Trophoblast cell (in vitro differentiated cells and primary cell): ENCODE data around the gene SERPINE3.

ENCODE experiments used
- DNase-seq, 2 donors: peaks; one replicate each; pipeline ENCODE4 v3.0.0-alpha.2; 2016
- H2AFZ ChIP-seq: 2 replicates; pipeline ENCODE4 v1.6.1; 2013; ENCODE audit warnings: low read length, moderate library complexity, mild to moderate bottlenecking; ENCODE audit not compliant: insufficient read depth, poor library complexity
- H2AK5ac ChIP-seq: 2 replicates; pipeline ENCODE4 v1.6.1; 2013; ENCODE audit warnings: mild to moderate bottlenecking, low read length
- H2BK120ac ChIP-seq: 2 replicates; pipeline ENCODE4 v1.6.1; 2013; ENCODE audit warnings: low read length, mild to moderate bottlenecking, moderate library complexity; ENCODE audit not compliant: insufficient read depth, poor library complexity
- H2BK12ac ChIP-seq: 2 replicates; pipeline ENCODE4 v1.6.1; 2013; ENCODE audit warnings: mild to moderate bottlenecking, low read length, moderate library complexity
- H2BK5ac ChIP-seq: 2 replicates; pipeline ENCODE4 v1.6.1; 2013; ENCODE audit warnings: low read length, low read depth, moderate library complexity, mild to moderate bottlenecking; ENCODE audit not compliant: poor library complexity
- H3K14ac ChIP-seq: 2 replicates; pipeline ENCODE4 v1.6.1; 2013; ENCODE audit warnings: mild to moderate bottlenecking, low read length
- H3K18ac ChIP-seq: 2 replicates; pipeline ENCODE4 v1.6.1; 2013; ENCODE audit warnings: mild to moderate bottlenecking, low read length
- H3K23ac ChIP-seq: 2 replicates; pipeline ENCODE4 v1.6.1; 2013; ENCODE audit warnings: low read length
- H3K27ac ChIP-seq: 2 replicates; pipeline ENCODE4 v1.5.1; 2013; ENCODE audit warnings: low read depth, mild to moderate bottlenecking, inconsistent platforms, low read length, moderate library complexity
- H3K27me3 ChIP-seq: 2 replicates; pipeline ENCODE4 v1.6.1; 2013; ENCODE audit warnings: inconsistent platforms, mild to moderate bottlenecking, low read length, moderate library complexity; ENCODE audit not compliant: insufficient read depth
- H3K36me3 ChIP-seq, 2 experiments: 1 replicate in 1 of 2; 2 replicates in 1 of 2; pipeline ENCODE4 v1.6.1; 2013; ENCODE audit warnings: low read length in 2 of 2, mild to moderate bottlenecking in 2 of 2, moderate library complexity in 1 of 2; ENCODE audit not compliant: insufficient read depth in 2 of 2, control insufficient read depth in 1 of 2
- H3K4ac ChIP-seq: 2 replicates; pipeline ENCODE4 v1.6.1; 2013; ENCODE audit warnings: low read depth, mild to moderate bottlenecking, low read length, moderate library complexity
- H3K4me1 ChIP-seq, 2 experiments: 1 replicate in 1 of 2; 2 replicates in 1 of 2; pipeline ENCODE4 v1.6.1; 2013; ENCODE audit warnings: low read length in 2 of 2, mild to moderate bottlenecking in 2 of 2, moderate library complexity in 1 of 2; ENCODE audit not compliant: insufficient read depth in 2 of 2, control insufficient read depth in 1 of 2
- H3K4me2 ChIP-seq: 2 replicates; pipeline ENCODE4 v1.6.1; 2013; ENCODE audit warnings: inconsistent platforms, mild to moderate bottlenecking, low read length, moderate library complexity
- H3K4me3 ChIP-seq: 2 replicates; pipeline ENCODE4 v1.5.1; 2013; ENCODE audit warnings: mild to moderate bottlenecking, low read depth, low read length, inconsistent platforms
- H3K79me1 ChIP-seq: one replicate; pipeline ENCODE4 v1.6.1; 2013; ENCODE audit warnings: low read length
- H3K79me2 ChIP-seq: 2 replicates; pipeline ENCODE4 v1.6.1; 2013; ENCODE audit warnings: low read length, mild to moderate bottlenecking; ENCODE audit not compliant: control insufficient read depth, insufficient read depth, poor library complexity
- H3K9ac ChIP-seq: 2 replicates; pipeline ENCODE4 v1.6.1; 2013; ENCODE audit warnings: mild to moderate bottlenecking, low read length
- H3K9me3 ChIP-seq: 2 replicates; pipeline ENCODE4 v1.6.1; 2013; ENCODE audit warnings: low read depth, mild to moderate bottlenecking, control low read depth, inconsistent platforms, low read length; ENCODE audit not compliant: insufficient read depth
- H4K12ac ChIP-seq: 2 replicates; pipeline ENCODE4 v1.6.1; 2013; ENCODE audit warnings: low read depth, mild to moderate bottlenecking, low read length, moderate library complexity
- H4K8ac ChIP-seq: 2 replicates; pipeline ENCODE4 v1.6.1; 2013; ENCODE audit warnings: low read depth, mild to moderate bottlenecking, low read length, moderate library complexity
- H4K91ac ChIP-seq: one replicate; pipeline ENCODE4 v1.6.1; 2013; ENCODE audit warnings: low read depth, mild to moderate bottlenecking, low read length, moderate library complexity
- WGBS: extraction: QIAGEN DNeasy Blood & Tissue Kit; methylation state at CpG from one replicate; pipeline ENCODE4 v1.1.7; 2013; ENCODE audit warnings: missing lambda C conversion rate; ENCODE audit not compliant: insufficient read length, insufficient coverage; ENCODE audit errors: extremely low coverage; 5-methylcytosine and 5-hydroxymethylcytosine counted together

The SERPINE3 gene

GRCh38 chr13:51333826-51334225, 5.7 kb upstream of the SERPINE3 start:
- H4K91ac ChIP-seq, result no peak overlapping the region
- no peak overlapping the region for H4K8ac ChIP-seq
- no peak overlapping the region for H2BK120ac ChIP-seq
- H3K79me2 ChIP-seq, result no peaks in the 10 kb centered on the region
- H3K4ac ChIP-seq, result no peak overlapping the region
- no peaks in the 10 kb centered on the region for H3K36me3 ChIP-seq
- no peaks in the 10 kb centered on the region for H3K27me3 ChIP-seq
- H3K23ac ChIP-seq, result no peak overlapping the region
- H2BK5ac ChIP-seq, result no peak overlapping the region
- no peak overlapping the region for H3K18ac ChIP-seq
- no peak overlapping the region for H2BK12ac ChIP-seq
- no peaks in the 10 kb centered on the region for H3K4me1 ChIP-seq
- H3K4me3 ChIP-seq, result no peak overlapping the region
- no peaks in the 10 kb centered on the region for H3K9me3 ChIP-seq
- no peak overlapping the region for H2AK5ac ChIP-seq
- H4K12ac ChIP-seq, result no peak overlapping the region
- no peak overlapping the region for H3K27ac ChIP-seq
- no peak overlapping the region for H3K9ac ChIP-seq
- no peaks in the 10 kb centered on the region for H3K79me1 ChIP-seq
- H2AFZ ChIP-seq, result no peak overlapping the region
- H3K14ac ChIP-seq, result no peak overlapping the region
- no peak for DNase-seq
- no peak overlapping the region for H3K4me2 ChIP-seq

GRCh38 chr13:51336746-51337145, 2.7 kb upstream of the SERPINE3 start:
- Histone ChIP-seq H4K12ac (no peak overlapping the region), H3K9ac (no peak overlapping the region), H3K79me2 (no peaks in the 10 kb centered on the region), H2BK5ac (no peak overlapping the region), H3K9me3 (peaks cover 2% of the 10 kb centered on the region), H3K4ac (no peak overlapping the region), H3K27me3 (no peaks in the 10 kb centered on the region), H3K4me3 (no peak overlapping the region), H2BK120ac (no peak overlapping the region), H3K4me1 (no peaks in the 10 kb centered on the region), H4K91ac (no peak overlapping the region), H3K79me1 (no peaks in the 10 kb centered on the region), H3K18ac (no peak overlapping the region), H2AK5ac (no peak overlapping the region), H3K23ac (no peak overlapping the region), H3K27ac (no peak overlapping the region), H2AFZ (no peak overlapping the region), H4K8ac (no peak overlapping the region), H3K36me3 (no peaks in the 10 kb centered on the region), H2BK12ac (no peak overlapping the region), H3K14ac (no peak overlapping the region), H3K4me2 (no peak overlapping the region)
- no CpG with 5 or more reads among the region's 5 CpGs for WGBS
- no peak for DNase-seq

DNA sequence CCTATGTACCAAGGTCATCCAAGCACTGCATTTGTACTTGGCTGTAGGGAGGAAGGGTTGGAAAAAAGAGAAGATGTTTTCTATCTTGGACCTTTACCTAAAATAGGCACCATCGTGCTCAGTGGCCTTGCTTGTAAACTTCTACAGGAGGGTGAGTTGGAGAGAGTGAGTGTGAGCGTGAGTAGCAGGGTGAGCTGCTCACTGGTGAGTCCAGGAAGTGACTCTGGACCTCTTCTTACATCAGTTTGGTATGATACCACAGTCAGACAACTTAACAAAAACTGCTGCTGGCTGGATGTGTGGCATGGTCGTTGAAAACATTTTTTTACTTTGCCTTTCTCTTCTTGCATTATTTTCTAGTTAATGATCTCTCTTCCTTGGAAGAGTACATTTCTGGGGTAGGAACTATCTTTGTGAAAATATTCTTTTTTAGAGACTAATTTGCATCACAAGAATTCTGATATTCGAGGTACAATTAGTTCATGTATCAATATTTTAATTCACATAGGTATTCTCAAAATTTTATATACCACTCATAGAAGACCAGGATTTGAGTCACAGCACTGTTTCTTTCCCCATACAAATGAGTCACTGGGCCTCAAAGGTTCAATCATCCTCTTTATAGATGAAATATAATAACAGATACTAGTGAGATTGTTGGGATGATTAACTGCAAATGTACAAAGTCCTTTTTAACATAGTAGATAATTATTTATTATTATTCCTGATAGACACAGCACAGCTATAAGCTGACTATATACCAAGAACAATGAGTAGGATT, 651 bp downstream of the SERPINE3 start:
- no peak overlapping the region for H4K91ac ChIP-seq
- no peak overlapping the region for H2BK120ac ChIP-seq
- H4K8ac ChIP-seq, result no peak overlapping the region
- no peak overlapping the region for H4K12ac ChIP-seq
- H2AFZ ChIP-seq, result no peak overlapping the region
- no peak overlapping the region for H3K4ac ChIP-seq
- H3K9ac ChIP-seq, result no peak overlapping the region
- H3K27me3 ChIP-seq, result no peaks in the 10 kb centered on the region
- H3K4me3 ChIP-seq, result no peak overlapping the region
- no peaks in the 10 kb centered on the region for H3K36me3 ChIP-seq
- H3K23ac ChIP-seq, result peak overlapping the region; percentile 73
- no peak overlapping the region for H2BK5ac ChIP-seq
- no CpG with 5 or more reads among the region's 4 CpGs for WGBS
- no peaks in the 10 kb centered on the region for H3K79me1 ChIP-seq
- H2AK5ac ChIP-seq, result no peak overlapping the region
- no peak overlapping the region for H3K4me2 ChIP-seq
- no peaks in the 10 kb centered on the region for H3K79me2 ChIP-seq
- H3K4me1 ChIP-seq, result no peaks in the 10 kb centered on the region
- no peak overlapping the region for H3K18ac ChIP-seq
- H2BK12ac ChIP-seq, result no peak overlapping the region
- H3K9me3 ChIP-seq, result peaks cover 2% of the 10 kb centered on the region
- H3K27ac ChIP-seq, result no peak overlapping the region
- no peak overlapping the region for H3K14ac ChIP-seq
- DNase-seq, result no peak

GRCh38 chr13:51341232-51341631, 1.7 kb downstream of the SERPINE3 start:
- Histone ChIP-seq H4K91ac (no peak overlapping the region), H4K8ac (no peak overlapping the region), H3K23ac (no peak overlapping the region), H2BK12ac (no peak overlapping the region), H3K79me1 (no peaks in the 10 kb centered on the region), H3K36me3 (no peaks in the 10 kb centered on the region), H3K27ac (no peak overlapping the region), H4K12ac (no peak overlapping the region), H3K4me2 (no peak overlapping the region), H2BK5ac (no peak overlapping the region), H2AFZ (no peak overlapping the region), H2AK5ac (no peak overlapping the region), H3K4me1 (no peaks in the 10 kb centered on the region), H2BK120ac (no peak overlapping the region), H3K4ac (no peak overlapping the region), H3K14ac (no peak overlapping the region), H3K9ac (no peak overlapping the region), H3K27me3 (no peaks in the 10 kb centered on the region), H3K18ac (no peak overlapping the region), H3K4me3 (no peak overlapping the region), H3K9me3 (peaks cover 2% of the 10 kb centered on the region), H3K79me2 (no peaks in the 10 kb centered on the region)
- no CpG with 5 or more reads among the region's 2 CpGs for WGBS
- DNase-seq, result no peak
